ENCODE results near the gene MAGI3. TPM values are rescaled to one million over a fixed set of nuclear protein-coding genes. Genes with fewer than 3 reads are reported as not detected.
"Not testable (repeated sequence)": the region's sequence is repeated elsewhere in the genome, so short reads cannot be mapped to it uniquely, and the experiment has no call there.

The MAGI3 gene
- total and polyA plus RNA-seq, 4 experiments from 2014 or later, result 3.5 to 6.7 (median 5.5) TPM

DNA sequence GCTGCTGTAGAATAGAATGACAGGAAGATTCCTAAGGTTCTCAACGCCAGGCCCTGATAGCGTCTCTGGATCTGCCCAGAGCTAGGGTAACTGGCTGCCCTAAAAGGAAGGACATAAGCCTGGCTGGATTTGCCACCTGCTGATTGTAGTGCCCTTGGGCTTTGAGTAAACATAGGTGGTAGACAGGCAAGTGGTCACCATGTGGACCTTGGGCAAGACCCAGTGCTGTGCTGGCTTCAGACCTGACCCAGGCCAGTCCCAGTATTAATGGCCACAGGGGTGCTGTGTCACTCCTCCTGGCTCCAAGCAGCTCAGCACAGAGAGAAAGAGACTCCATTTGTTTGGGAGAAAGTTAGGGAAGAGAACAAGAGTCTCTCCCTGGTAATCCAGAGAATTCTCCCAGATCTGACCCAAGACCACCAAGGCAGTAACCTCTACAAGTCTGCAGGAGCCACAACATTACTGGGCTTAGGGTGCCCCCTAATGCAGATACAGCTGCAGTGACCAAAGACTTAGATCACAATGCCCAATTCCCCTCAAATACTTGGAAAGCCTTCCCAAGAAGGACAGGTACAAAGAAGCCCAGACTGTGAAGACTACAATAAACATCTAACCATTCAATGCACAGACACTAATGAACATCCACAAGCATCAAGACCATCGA, 324.4 kb downstream of the MAGI3 start:
- Histone ChIP-seq H3K4me3 (ENCODE audit: low read length in 2 of 2) (no peak overlapping the region), H3K27ac (ENCODE audit: low read depth, low read length) (no peak overlapping the region), H3K9me3 (ENCODE audit: control insufficient read depth in 1 of 2, low read length in 2 of 2) (no peaks in the 10 kb centered on the region), H3K4me1 (ENCODE audit: insufficient read depth, low read length) (no peaks in the 10 kb centered on the region), H3K27me3 (ENCODE audit: insufficient read depth, low read length) (no peaks in the 10 kb centered on the region), H3K36me3 (ENCODE audit: insufficient read depth, low read length) (no peaks in the 10 kb centered on the region)
- intact Hi-C loops (cut with micrococcal nuclease), result no loop called here
- H3K4me3 Mint-ChIP-seq, result no peak overlapping the region
- ChIA-PET CTCF (ENCODE audit: partially characterized antibody) (interaction anchor here (1.6 kb wide), 1 partner anchor 642 kb away, joined by 7 read pairs; the partner anchor contains the start of gene LRIG2), POLR2A (ENCODE audit: partially characterized antibody) (no interaction called here)
- no peak for DNase-seq
- peak overlapping the region in 1 of 7 donors; percentile 58 for H3K27ac Mint-ChIP-seq
- H3K4me1 Mint-ChIP-seq, result peaks cover 0 to 5% (median 1%) of the 10 kb centered on the region in 4 donors
- peaks cover 0 to 16% (median 10%) of the 10 kb centered on the region in 8 donors for H3K9me3 Mint-ChIP-seq
- H3K36me3 Mint-ChIP-seq, result peaks cover 40 to 48% of the 10 kb centered on the region in 2 donors
- H3K27me3 Mint-ChIP-seq, result no peaks in the 10 kb centered on the region

DNA sequence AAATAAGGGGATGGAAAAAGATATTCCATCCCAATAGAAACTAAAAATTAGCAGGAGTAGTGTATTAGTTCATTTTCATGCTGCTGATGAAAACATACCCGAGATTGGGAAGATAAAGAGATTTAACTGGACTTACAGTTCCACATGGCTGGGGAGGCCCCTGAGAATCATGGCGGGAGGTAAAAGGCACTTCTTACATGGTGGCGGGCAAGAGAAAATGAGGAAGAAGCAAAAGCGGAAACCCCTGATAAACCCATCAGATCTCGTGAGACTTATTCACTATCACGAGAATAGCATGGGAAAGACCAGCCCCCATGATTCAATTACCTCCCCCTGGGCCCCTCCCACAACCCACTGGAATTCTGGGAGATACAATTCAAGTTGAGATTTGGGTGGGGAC, 327.2 kb downstream of the MAGI3 start:
- H3K27ac Mint-ChIP-seq; H3K4me1 ChIP-seq (ENCODE audit: insufficient read depth, low read length); H3K4me3 ChIP-seq (ENCODE audit: low read length in 2 of 2); H3K36me3 ChIP-seq (ENCODE audit: insufficient read depth, low read length); H3K27me3 ChIP-seq (ENCODE audit: insufficient read depth, low read length); H3K4me3 Mint-ChIP-seq; POLR2A ChIA-PET (ENCODE audit: partially characterized antibody); H3K9me3 ChIP-seq (ENCODE audit: control insufficient read depth in 1 of 2, low read length in 2 of 2); H3K27me3 Mint-ChIP-seq; intact Hi-C loops (cut with micrococcal nuclease); DNase-seq; H3K27ac ChIP-seq (ENCODE audit: low read depth, low read length); H3K4me1 Mint-ChIP-seq; CTCF ChIA-PET (ENCODE audit: partially characterized antibody): not testable (repeated sequence)
- Mint-ChIP-seq H3K9me3 (peaks cover 3 to 16% (median 9%) of the 10 kb centered on the region in 8 donors), H3K36me3 (peaks cover 38 to 56% of the 10 kb centered on the region in 2 donors)

DNA sequence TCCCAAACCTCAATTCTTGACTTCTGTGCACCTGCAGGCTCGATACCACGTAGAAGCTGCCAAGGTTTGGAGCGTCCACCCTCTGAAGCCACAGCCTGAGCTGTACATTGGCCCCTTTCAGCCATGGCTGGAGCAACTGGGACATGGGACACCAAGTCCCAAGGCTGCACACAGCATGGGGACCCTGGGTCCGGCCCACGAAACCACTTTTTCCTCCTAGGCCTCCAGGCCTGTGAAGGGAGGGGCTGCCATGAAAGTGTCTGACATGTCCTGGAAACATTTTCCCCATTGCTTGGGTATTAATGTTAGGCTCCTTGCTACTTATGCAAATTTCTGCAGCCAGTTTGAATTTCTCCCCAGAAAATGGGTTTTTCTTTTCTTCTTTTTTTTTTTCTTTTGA, 328.3 kb downstream of the MAGI3 start:
- H3K27me3 Mint-ChIP-seq; H3K4me1 Mint-ChIP-seq; DNase-seq; H3K27me3 ChIP-seq (ENCODE audit: insufficient read depth, low read length); H3K4me3 ChIP-seq (ENCODE audit: low read length in 2 of 2); H3K27ac ChIP-seq (ENCODE audit: low read depth, low read length); H3K36me3 ChIP-seq (ENCODE audit: insufficient read depth, low read length); intact Hi-C loops (cut with micrococcal nuclease); POLR2A ChIA-PET (ENCODE audit: partially characterized antibody); H3K4me3 Mint-ChIP-seq; H3K4me1 ChIP-seq (ENCODE audit: insufficient read depth, low read length); H3K27ac Mint-ChIP-seq; H3K9me3 ChIP-seq (ENCODE audit: control insufficient read depth in 1 of 2, low read length in 2 of 2): not testable (repeated sequence)
- CTCF ChIA-PET (ENCODE audit: partially characterized antibody), result interaction anchor here (0.7 kb wide), 1 partner anchor 122 kb away, joined by 3 read pairs; no protein-coding TSS in a partner anchor
- peaks cover 42 to 57% of the 10 kb centered on the region in 2 donors for H3K36me3 Mint-ChIP-seq
- peaks cover 3 to 16% (median 9%) of the 10 kb centered on the region in 8 donors for H3K9me3 Mint-ChIP-seq

DNA sequence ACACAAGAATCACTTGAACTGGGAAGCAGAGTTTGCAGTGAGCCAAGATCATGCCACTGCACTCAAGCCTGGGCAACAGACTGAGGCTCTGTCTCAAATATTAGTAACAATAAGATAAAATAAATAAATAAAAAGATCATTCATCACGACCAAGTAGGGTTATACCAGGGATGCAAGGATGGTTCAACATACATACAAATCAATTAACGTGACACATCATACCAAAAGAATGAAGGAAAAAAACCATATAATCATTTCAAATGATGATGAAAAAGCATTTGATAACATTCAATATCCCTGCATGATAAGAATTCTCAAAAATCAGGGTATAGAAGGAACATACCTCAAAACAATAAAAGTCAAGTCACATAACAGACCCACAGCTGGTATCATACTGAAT, 330.7 kb downstream of the MAGI3 start:
- intact Hi-C loops (cut with micrococcal nuclease), result no loop called here
- Histone ChIP-seq H3K9me3 (ENCODE audit: control insufficient read depth in 1 of 2, low read length in 2 of 2) (no peaks in the 10 kb centered on the region), H3K4me1 (ENCODE audit: insufficient read depth, low read length) (no peaks in the 10 kb centered on the region), H3K4me3 (ENCODE audit: low read length in 2 of 2) (no peak overlapping the region), H3K27ac (ENCODE audit: low read depth, low read length) (no peak overlapping the region), H3K36me3 (ENCODE audit: insufficient read depth, low read length) (no peaks in the 10 kb centered on the region), H3K27me3 (ENCODE audit: insufficient read depth, low read length) (no peaks in the 10 kb centered on the region)
- no peak overlapping the region for H3K4me3 Mint-ChIP-seq
- peak overlapping the region in 1 of 7 donors; percentile 23 for H3K27ac Mint-ChIP-seq
- peaks cover 3 to 16% (median 9%) of the 10 kb centered on the region in 8 donors for H3K9me3 Mint-ChIP-seq
- ChIA-PET POLR2A (ENCODE audit: partially characterized antibody) (no interaction called here), CTCF (ENCODE audit: partially characterized antibody) (no interaction called here)
- DNase-seq, result no peak
- H3K36me3 Mint-ChIP-seq, result peaks cover 42 to 61% of the 10 kb centered on the region in 2 donors
- peaks cover 0 to under 1% (median 0%) of the 10 kb centered on the region in 4 donors for H3K4me1 Mint-ChIP-seq
- H3K27me3 Mint-ChIP-seq, result no peaks in the 10 kb centered on the region

DNA sequence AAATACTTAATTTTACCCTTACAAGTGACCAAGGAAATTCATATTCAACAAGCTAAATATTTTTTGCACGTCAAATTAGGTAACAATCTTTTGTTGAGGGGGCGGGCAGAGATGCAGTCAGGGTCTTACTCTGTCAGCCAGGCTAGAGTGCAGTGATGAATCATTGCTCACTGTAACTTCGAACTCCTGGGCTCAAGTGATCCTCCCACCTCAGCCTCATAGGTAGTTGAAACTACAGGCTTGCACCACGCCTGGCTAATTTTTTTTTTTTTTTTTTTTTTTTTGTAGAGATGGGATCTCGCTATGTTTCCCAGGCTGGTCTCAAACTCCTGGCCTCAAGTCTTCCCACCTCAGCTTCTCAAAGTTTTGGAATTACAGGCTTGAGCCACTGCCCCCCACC, 342.5 kb downstream of the MAGI3 start:
- H3K36me3 Mint-ChIP-seq, result peaks cover 15 to 27% of the 10 kb centered on the region in 2 donors
- H3K27ac ChIP-seq (ENCODE audit: low read depth, low read length), result no peak overlapping the region
- H3K27me3 Mint-ChIP-seq, result no peaks in the 10 kb centered on the region
- DNase-seq, result no peak
- H3K4me3 ChIP-seq (ENCODE audit: low read length in 2 of 2), result no peak overlapping the region
- H3K9me3 Mint-ChIP-seq, result no peaks in the 10 kb centered on the region
- H3K27me3 ChIP-seq (ENCODE audit: insufficient read depth, low read length), result no peaks in the 10 kb centered on the region
- no peak overlapping the region for H3K4me3 Mint-ChIP-seq
- no peaks in the 10 kb centered on the region for H3K36me3 ChIP-seq (ENCODE audit: insufficient read depth, low read length)
- H3K27ac Mint-ChIP-seq, result no peak overlapping the region
- H3K4me1 Mint-ChIP-seq, result peaks cover 0 to 2% (median 0%) of the 10 kb centered on the region in 4 donors
- ChIA-PET CTCF (ENCODE audit: partially characterized antibody) (no interaction called here), POLR2A (ENCODE audit: partially characterized antibody) (no interaction called here)
- H3K9me3 ChIP-seq (ENCODE audit: control insufficient read depth in 1 of 2, low read length in 2 of 2), result no peaks in the 10 kb centered on the region
- intact Hi-C loops (cut with micrococcal nuclease), result no loop called here
- no peaks in the 10 kb centered on the region for H3K4me1 ChIP-seq (ENCODE audit: insufficient read depth, low read length)

DNA sequence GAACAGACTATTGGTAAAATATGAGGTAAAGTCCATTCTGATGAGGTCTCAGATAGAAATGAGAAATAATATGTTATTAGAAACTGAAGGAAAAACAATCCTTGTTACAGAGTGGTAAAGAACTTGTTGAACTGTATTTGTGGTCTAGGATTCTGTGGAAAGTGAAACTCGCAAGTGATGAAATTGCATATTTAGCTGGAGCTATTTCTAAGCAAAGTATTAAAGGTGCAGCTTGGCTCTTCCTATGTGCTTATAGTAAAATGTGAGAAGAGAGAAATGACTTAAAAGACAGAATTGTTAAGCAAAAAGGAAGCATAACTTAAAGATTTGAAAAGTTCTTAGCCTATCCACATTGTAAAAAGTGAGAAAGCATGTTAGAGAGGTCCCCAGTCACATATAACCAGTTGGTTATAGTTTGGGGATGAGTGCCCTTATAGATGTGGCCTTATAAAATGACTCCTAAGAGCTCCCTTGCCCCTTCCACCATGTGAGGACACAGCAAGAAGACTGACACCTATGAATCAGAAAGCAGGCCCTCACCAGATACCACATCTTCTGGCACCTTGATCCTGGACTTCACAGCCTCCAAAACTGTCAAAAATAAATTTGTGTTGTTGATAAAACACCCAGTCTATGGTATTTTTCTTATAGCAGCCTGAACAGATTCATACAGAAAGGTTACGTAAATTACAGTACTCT, 344.2 kb downstream of the MAGI3 start:
- intact Hi-C loops (cut with micrococcal nuclease), result no loop called here
- Mint-ChIP-seq H3K27me3 (no peaks in the 10 kb centered on the region), H3K36me3 (peaks cover 17 to 22% of the 10 kb centered on the region in 2 donors), H3K4me3 (no peak overlapping the region), H3K4me1 (no peaks in the 10 kb centered on the region), H3K27ac (peak overlapping the region in 2 of 7 donors; percentile 70 to 84), H3K9me3 (no peaks in the 10 kb centered on the region)
- no peak for DNase-seq
- no peaks in the 10 kb centered on the region for H3K27me3 ChIP-seq (ENCODE audit: insufficient read depth, low read length)
- POLR2A ChIA-PET (ENCODE audit: partially characterized antibody), result no interaction called here
- H3K9me3 ChIP-seq (ENCODE audit: control insufficient read depth in 1 of 2, low read length in 2 of 2), result no peaks in the 10 kb centered on the region
- H3K4me1 ChIP-seq (ENCODE audit: insufficient read depth, low read length), result no peaks in the 10 kb centered on the region
- H3K27ac ChIP-seq (ENCODE audit: low read depth, low read length), result no peak overlapping the region
- H3K4me3 ChIP-seq (ENCODE audit: low read length in 2 of 2), result no peak overlapping the region
- no peaks in the 10 kb centered on the region for H3K36me3 ChIP-seq (ENCODE audit: insufficient read depth, low read length)
- CTCF ChIA-PET (ENCODE audit: partially characterized antibody), result no interaction called here
